Dedifferentiated amniotic fluid mesenchymal stem cell (primary cell): ENCODE results near the gene MARCHF6.
A peak's percentile ranks its signal among the peaks of the same experiment; 100 is the strongest.
"Not testable (repeated sequence)": the region's sequence is repeated elsewhere in the genome, so short reads cannot be mapped to it uniquely, and the experiment has no call there.

Experiments used
- DNase-seq: peaks from one replicate; pipeline ENCODE4 v3.0.0-alpha.2; 2016; ENCODE audit errors: extremely low spot score

Gene MARCHF6

GRCh38 chr5:10324518-10325370 lies 28.8 kb upstream of the MARCHF6 start:
- DNase-seq = no peak

- DNase-seq = no peak
Observed at GRCh38 chr5:10328323-10328722, 25.2 kb upstream of the MARCHF6 start.

- DNase-seq = no peak
Observed at GRCh38 chr5:10329446-10329819, 24.1 kb upstream of the MARCHF6 start.

- peak; percentile 78 for DNase-seq
Observed at GRCh38 chr5:10329820-10330481, 23.5 kb upstream of the MARCHF6 start.

- DNase-seq = peak; percentile 14
Observed at GRCh38 chr5:10330511-10331230, 22.8 kb upstream of the MARCHF6 start.

GRCh38 chr5:10331341-10331796 lies 22.1 kb upstream of the MARCHF6 start:
- no peak for DNase-seq

GRCh38 chr5:10332301-10332700 lies 21.2 kb upstream of the MARCHF6 start:
- no peak for DNase-seq

GRCh38 chr5:10333154-10334006 lies 20.1 kb upstream of the MARCHF6 start:
- no peak for DNase-seq

- no peak for DNase-seq
Observed at GRCh38 chr5:10334831-10335230, 18.7 kb upstream of the MARCHF6 start.

GRCh38 chr5:10335711-10336470 lies 17.6 kb upstream of the MARCHF6 start:
- no peak for DNase-seq

- no peak for DNase-seq
Observed at GRCh38 chr5:10337107-10337506, 16.4 kb upstream of the MARCHF6 start.

GRCh38 chr5:10337986-10338385 lies 15.5 kb upstream of the MARCHF6 start:
- no peak for DNase-seq

- DNase-seq = no peak
Observed at GRCh38 chr5:10338686-10339057, 14.8 kb upstream of the MARCHF6 start.

GRCh38 chr5:10339058-10339811 lies 14.3 kb upstream of the MARCHF6 start:
- DNase-seq = no peak

GRCh38 chr5:10339958-10340357 lies 13.5 kb upstream of the MARCHF6 start:
- no peak for DNase-seq

GRCh38 chr5:10343486-10343885 lies 10.0 kb upstream of the MARCHF6 start:
- DNase-seq = no peak

- DNase-seq = not testable (repeated sequence)
Observed at GRCh38 chr5:10344461-10345106, 8.9 kb upstream of the MARCHF6 start.

GRCh38 chr5:10348258-10348657 lies 5.2 kb upstream of the MARCHF6 start:
- DNase-seq = no peak

- no peak for DNase-seq
Observed at GRCh38 chr5:10351199-10351905, 2.1 kb upstream of the MARCHF6 start.
